OCI-LY3 (cell line): Measurements from ENCODE around the gene MCEMP1.
A peak's percentile ranks its signal among the peaks of the same experiment; 100 is the strongest.

Source experiments
- H2AFZ ChIP-seq: fragments of 200-600, 300-600 bp; shearing (Covaris generic); 2 replicates; pipeline ENCODE4 v1.6.0; 2014; ENCODE audit warnings: antibody characterized with exemption, low read depth, low read length
- H3K27ac ChIP-seq: fragments of 200-600, 300-600 bp; sonication (generic); 2 replicates; pipeline ENCODE4 v1.5.1; 2014; ENCODE audit warnings: mild to moderate bottlenecking, low read length, moderate library complexity, mixed read lengths
- H3K27me3 ChIP-seq: fragments of 200-600, 300-600 bp; sonication (generic); 2 replicates; pipeline ENCODE4 v1.6.1; 2014; ENCODE audit warnings: low read depth, low read length, mixed read lengths
- H3K36me3 ChIP-seq: fragments of 200-600, 300-600 bp; sonication (generic); replicated peaks from 2 replicates; pipeline ENCODE3; 2014; ENCODE audit warnings: low read depth, low read length, mixed read lengths
- H3K4me1 ChIP-seq: fragments of 300-600, 200-600 bp; sonication (generic); 2 replicates; pipeline ENCODE4 v1.6.1; 2014; ENCODE audit warnings: low read length, mixed read lengths
- H3K4me2 ChIP-seq: fragments of 200-600, 300-600 bp; sonication (generic); 2 replicates; pipeline ENCODE4 v1.6.1; 2014; ENCODE audit warnings: low read length, mixed read lengths
- H3K4me3 ChIP-seq: fragments of 300-600, 200-600 bp; sonication (generic); 2 replicates; pipeline ENCODE4 v1.5.1; 2014; ENCODE audit warnings: antibody characterized with exemption, mild to moderate bottlenecking, low read length, moderate library complexity
- H3K79me2 ChIP-seq: fragments of 300-600, 200-600 bp; shearing (Covaris generic); 2 replicates; pipeline ENCODE4 v1.6.1; 2014; ENCODE audit warnings: mild to moderate bottlenecking, low read length, mixed read lengths
- H3K9ac ChIP-seq: fragments of 300-600, 200-600 bp; shearing (Covaris generic); 2 replicates; pipeline ENCODE4 v1.6.0; 2014; ENCODE audit warnings: mild to moderate bottlenecking, low read length, moderate library complexity
- H3K9me3 ChIP-seq: fragments of 200-600, 300-600 bp; shearing (Covaris generic); 2 replicates; pipeline ENCODE4 v1.6.1; 2014; ENCODE audit warnings: low read length, mixed read lengths; ENCODE audit not compliant: insufficient read depth
- H4K20me1 ChIP-seq: fragments of 200-600, 300-600 bp; sonication (generic); 2 replicates; pipeline ENCODE4 v1.6.1; 2016; ENCODE audit warnings: low read length, mixed read lengths; ENCODE audit not compliant: insufficient read depth
- CTCF ChIP-seq: fragments of 200-600, 300-600 bp; sonication (generic); IDR thresholded peaks from 2 replicates; pipeline ENCODE4 v1.5.1; 2014; ENCODE audit warnings: antibody characterized with exemption, low read length, low read depth
- EZH2phosphoT487 ChIP-seq: fragments of 200-600 bp; shearing (Covaris generic); IDR thresholded peaks from 2 replicates; pipeline ENCODE4 v1.6.1; 2018; ENCODE audit warnings: antibody characterized with exemption, mixed run types, low read depth

MCEMP1 gene

GRCh38 chr19:7692417-7693088, 15.7 kb downstream of the MCEMP1 start:
- peaks cover 26% of the 10 kb centered on the region for H3K27me3 ChIP-seq
- H3K9ac ChIP-seq = no peak overlapping the region
- peaks cover 13% of the 10 kb centered on the region for H3K4me1 ChIP-seq
- H3K79me2 ChIP-seq = no peaks in the 10 kb centered on the region
- H3K4me3 ChIP-seq = no peak overlapping the region
- H3K9me3 ChIP-seq = no peaks in the 10 kb centered on the region
- no peak overlapping the region for H2AFZ ChIP-seq
- no peaks in the 10 kb centered on the region for H3K36me3 ChIP-seq
- H3K4me2 ChIP-seq = no peak overlapping the region
- H4K20me1 ChIP-seq = no peaks in the 10 kb centered on the region
- no peak overlapping the region for H3K27ac ChIP-seq
- TF ChIP-seq EZH2phosphoT487 (no peak), CTCF (no peak)

- Histone ChIP-seq H3K4me1 (peaks cover 15% of the 10 kb centered on the region), H3K4me3 (no peak overlapping the region), H3K4me2 (peak overlapping the region; percentile 4; the same call in 1 of the 2 replicates), H3K36me3 (no peaks in the 10 kb centered on the region), H3K27ac (no peak overlapping the region), H2AFZ (no peak overlapping the region), H3K9me3 (no peaks in the 10 kb centered on the region), H3K27me3 (peaks cover 44% of the 10 kb centered on the region), H3K79me2 (no peaks in the 10 kb centered on the region), H4K20me1 (no peaks in the 10 kb centered on the region), H3K9ac (no peak overlapping the region)
- no peak for TF ChIP-seq EZH2phosphoT487
- TF ChIP-seq CTCF = no peak
Observed at GRCh38 chr19:7694499-7694898, 17.6 kb downstream of the MCEMP1 start.

- peaks cover 37% of the 10 kb centered on the region for H3K4me1 ChIP-seq
- no peaks in the 10 kb centered on the region for H3K79me2 ChIP-seq
- TF ChIP-seq EZH2phosphoT487 = no peak
- TF ChIP-seq CTCF = no peak
- H4K20me1 ChIP-seq = no peaks in the 10 kb centered on the region
- H3K27me3 ChIP-seq = peaks cover 55% of the 10 kb centered on the region
- H3K27ac ChIP-seq = no peak overlapping the region
- H2AFZ ChIP-seq = no peak overlapping the region
- H3K4me3 ChIP-seq = no peak overlapping the region
- no peaks in the 10 kb centered on the region for H3K9me3 ChIP-seq
- H3K36me3 ChIP-seq = no peaks in the 10 kb centered on the region
- H3K9ac ChIP-seq = no peak overlapping the region
- H3K4me2 ChIP-seq = no peak overlapping the region
Observed at GRCh38 chr19:7697721-7698287, 20.9 kb downstream of the MCEMP1 start.

- Histone ChIP-seq H3K9ac (no peak overlapping the region), H2AFZ (no peak overlapping the region), H3K4me1 (peaks cover 41% of the 10 kb centered on the region), H4K20me1 (no peaks in the 10 kb centered on the region), H3K27me3 (peaks cover 56% of the 10 kb centered on the region), H3K27ac (no peak overlapping the region), H3K36me3 (no peaks in the 10 kb centered on the region), H3K4me3 (no peak overlapping the region), H3K9me3 (no peaks in the 10 kb centered on the region), H3K79me2 (no peaks in the 10 kb centered on the region), H3K4me2 (no peak overlapping the region)
- TF ChIP-seq EZH2phosphoT487 = no peak
- no peak for TF ChIP-seq CTCF
Observed at GRCh38 chr19:7698583-7698982, 21.7 kb downstream of the MCEMP1 start.
